GM10248 (cell line): ENCODE results near the gene CCNJ.
A peak's percentile ranks its signal among the peaks of the same experiment; 100 is the strongest.

Source experiments
- CTCF ChIA-PET: fragments of 300-600 bp; sonication (Branson Sonifier 250); formaldehyde crosslinking; extraction: SDS; loops from one replicate; lab custom pipeline; 2021; ENCODE audit warnings: antibody characterized with exemption; lab: Yijun Ruan, JAX
- POLR2A ChIA-PET: fragments of 350-650 bp; sonication (Branson Sonifier 250); formaldehyde crosslinking; extraction: SDS; loops from one replicate; lab custom pipeline; 2020; ENCODE audit warnings: antibody characterized with exemption; lab: Yijun Ruan, JAX
- DNase-seq: peaks from one replicate; pipeline ENCODE4 v3.0.0; 2012; ENCODE audit errors: extremely low spot score
- CTCF ChIP-seq: IDR thresholded peaks from 2 replicates; pipeline ENCODE4 v1.5.1; 2012; ENCODE audit warnings: mild to moderate bottlenecking, low read depth; ENCODE audit errors: extremely low read depth, missing control alignments, control extremely low read depth

CCNJ gene

DNA sequence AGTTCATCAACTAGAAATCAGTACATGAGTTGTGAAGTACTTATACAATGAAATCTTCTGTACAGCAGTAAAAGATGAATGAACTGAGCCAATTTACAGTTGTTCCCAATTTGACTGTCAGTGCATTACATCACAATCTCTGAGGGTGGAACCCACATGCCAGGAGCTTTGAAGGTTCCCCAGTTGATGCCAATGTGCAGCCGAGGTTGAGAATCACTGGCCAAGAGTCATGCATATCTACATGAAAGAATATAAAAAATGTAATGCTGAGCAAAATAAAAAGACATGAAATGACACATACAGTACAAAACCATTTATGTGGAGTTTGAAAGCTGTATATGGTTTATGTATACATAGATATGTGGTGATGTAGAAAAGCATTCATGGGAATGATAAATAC lies 22.1 kb upstream of the CCNJ start:
- TF ChIP-seq CTCF = no peak
- CTCF ChIA-PET = interaction anchor here (1.5 to 13.0 kb wide), 3 partner anchors 18 to 318 kb away, joined by 3 to 150 read pairs (median 9); no protein-coding TSS in a partner anchor

GRCh38 chr10:96022739-96023138 lies 20.6 kb upstream of the CCNJ start:
- no peak for TF ChIP-seq CTCF
- ChIA-PET CTCF (interaction anchor here (1.1 to 13.0 kb wide), 5 partner anchors 10 to 316 kb away, joined by 3 to 150 read pairs (median 5); no protein-coding TSS in a partner anchor), POLR2A (no interaction called here)
- DNase-seq = no peak

More for the DNA sequence above, 22.1 kb upstream of the CCNJ start:
- POLR2A ChIA-PET = no interaction called here
- DNase-seq = no peak

DNA sequence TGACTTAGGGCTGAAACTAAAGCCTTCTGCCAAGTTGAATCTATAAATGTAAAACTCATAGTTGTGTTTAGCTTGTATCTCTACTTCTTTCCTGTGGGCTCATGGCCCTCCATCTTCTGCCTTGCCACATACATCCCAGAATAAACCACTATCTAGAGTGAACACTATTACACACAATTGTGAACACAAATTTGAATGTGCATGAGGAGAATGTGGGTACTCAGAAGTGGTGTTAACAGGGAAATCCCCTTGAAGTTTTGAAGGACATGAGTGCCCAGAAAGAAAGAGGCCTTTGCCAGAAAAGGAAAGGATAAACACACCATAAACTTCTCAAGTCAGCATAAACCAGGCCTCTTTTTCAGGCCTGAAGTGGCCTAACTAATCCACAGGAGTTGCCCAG lies 20.2 kb upstream of the CCNJ start:
- POLR2A ChIA-PET = no interaction called here

DNA sequence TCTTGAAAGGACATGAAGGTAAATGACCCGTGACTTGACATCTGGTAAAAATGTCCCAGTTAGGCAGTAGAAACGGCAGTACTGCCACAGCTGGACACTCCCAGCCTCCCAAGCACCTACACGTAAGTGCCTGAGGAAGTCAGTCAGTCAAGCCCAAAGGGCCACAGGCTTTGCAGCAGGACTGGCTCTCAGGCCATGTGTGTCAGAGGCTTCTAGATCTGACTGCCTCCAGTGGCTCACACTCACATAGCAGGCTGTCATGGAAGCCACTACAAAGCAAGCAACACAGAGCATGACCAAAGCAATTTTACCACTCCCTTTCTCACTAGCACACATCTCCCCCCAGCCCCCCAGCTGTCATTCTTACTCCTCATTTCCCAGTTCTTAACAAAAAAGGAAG lies 17.8 kb upstream of the CCNJ start:
- ChIA-PET CTCF (interaction anchor here (1.3 to 1.7 kb wide), 2 partner anchors 8 to 10 kb away, joined by 4 to 7 read pairs; no protein-coding TSS in a partner anchor), POLR2A (no interaction called here)
- peak; percentile 16 for TF ChIP-seq CTCF
- peak; percentile 22 for DNase-seq

More for the DNA sequence above, 20.2 kb upstream of the CCNJ start:
- TF ChIP-seq CTCF = no peak
- CTCF ChIA-PET = interaction anchor here (1.1 to 13.0 kb wide), 5 partner anchors 10 to 316 kb away, joined by 3 to 150 read pairs (median 5); no protein-coding TSS in a partner anchor
- no peak for DNase-seq

DNA sequence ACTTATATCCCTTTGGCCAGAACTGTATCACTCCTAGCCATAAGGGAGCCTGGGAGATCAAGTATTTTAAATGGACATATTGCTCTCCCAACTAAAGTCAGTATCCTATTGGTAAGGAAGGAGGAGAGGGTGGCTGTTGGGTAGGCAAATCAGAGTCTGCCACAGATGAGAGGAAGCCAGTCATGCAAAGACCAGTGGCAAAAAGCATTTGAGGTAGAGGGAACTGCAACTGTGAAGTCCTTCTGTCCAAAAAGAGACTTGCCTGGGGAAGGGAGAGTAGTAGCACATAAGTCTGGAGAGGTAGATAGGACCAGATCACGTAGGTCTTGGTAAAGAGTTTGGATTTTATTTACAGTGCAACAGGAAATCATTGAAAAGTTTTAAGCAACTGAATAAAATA lies 8.8 kb upstream of the CCNJ start:
- CTCF ChIA-PET = interaction anchor here (2.1 kb wide), 1 partner anchor 18 kb away, joined by 5 read pairs; no protein-coding TSS in a partner anchor
- POLR2A ChIA-PET = no interaction called here
- no peak for TF ChIP-seq CTCF

GRCh38 chr10:96038476-96039387 lies 4.7 kb upstream of the CCNJ start:
- CTCF ChIA-PET = interaction anchor here (1.1 to 2.8 kb wide), 7 partner anchors 8 to 665 kb away, joined by 3 to 9 read pairs (median 3); no protein-coding TSS in a partner anchor
- POLR2A ChIA-PET = interaction anchor here (0.7 kb wide), 1 partner anchor 154 kb away, joined by 3 read pairs; no protein-coding TSS in a partner anchor
- no peak for TF ChIP-seq CTCF
- DNase-seq = no peak

More for the DNA sequence above, 8.8 kb upstream of the CCNJ start:
- no peak for DNase-seq
